Measurements from ENCODE around the gene ANKIB1.
"Not testable (repeated sequence)": the region's sequence is repeated elsewhere in the genome, so short reads cannot be mapped to it uniquely, and the experiment has no call there.

ANKIB1 gene

GRCh38 chr7:92245487-92246359, at the start of gene ANKIB1, which contains the start of gene KRIT1:
Gene ANKIB1 (plus strand): TSS chr7:92245974. CDS start chr7:92294979, 49,005 bp downstream.
Gene KRIT1 (minus strand): TSS chr7:92245914. CDS start chr7:92242135, 3,779 bp downstream.
- DNase-seq (ENCODE audit: low spot score): peak; percentile 85

DNA sequence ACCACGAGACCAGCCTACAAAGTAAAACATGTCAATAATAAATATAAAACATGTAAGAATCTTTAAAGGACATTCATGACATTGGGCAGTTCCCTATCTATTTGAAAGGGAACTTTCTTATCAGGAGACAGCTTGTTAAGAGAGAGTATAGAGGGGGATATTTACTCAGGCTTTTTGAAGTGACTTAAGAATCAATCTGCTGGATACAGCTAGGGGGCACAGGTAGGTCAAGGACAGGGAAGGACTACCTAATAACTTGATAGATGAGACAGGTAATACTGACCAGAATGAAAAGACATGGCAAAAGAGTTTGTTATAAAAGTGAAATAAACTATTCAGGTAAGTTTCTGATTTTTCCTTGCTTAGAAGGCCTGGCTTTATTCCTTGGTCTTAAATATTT, 45.0 kb upstream of the ANKIB1 start:
- no peak for DNase-seq (ENCODE audit: low spot score)

DNA sequence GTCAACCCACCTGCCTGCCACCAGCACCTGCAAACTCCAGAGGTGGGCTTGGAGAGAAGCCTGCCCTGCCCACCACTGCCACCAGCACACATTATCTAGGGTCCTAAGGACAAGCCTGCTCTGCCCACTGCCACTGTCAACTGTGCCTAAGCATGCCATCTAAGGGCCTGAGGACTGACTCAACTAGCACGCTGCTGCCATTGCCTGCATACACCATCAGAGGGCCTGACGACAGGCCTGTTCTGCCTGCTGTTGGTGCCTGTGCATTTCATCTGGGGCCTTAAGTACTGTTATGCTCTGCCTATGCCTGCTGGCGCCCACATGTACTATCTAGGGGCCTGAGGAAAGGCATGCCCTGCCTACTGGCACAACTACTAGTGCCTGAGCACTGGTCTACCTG, 39.8 kb upstream of the ANKIB1 start:
- DNase-seq (ENCODE audit: low spot score): no peak

- no peak for DNase-seq (ENCODE audit: low spot score)
Measured at GRCh38 chr7:92206672-92207071, 39.1 kb upstream of the ANKIB1 start.

- no peak for DNase-seq (ENCODE audit: low spot score)
Measured at GRCh38 chr7:92221766-92222165, 24.0 kb upstream of the ANKIB1 start.

- no peak for DNase-seq (ENCODE audit: low spot score)
Measured at GRCh38 chr7:92226981-92227380, 18.8 kb upstream of the ANKIB1 start.

- DNase-seq (ENCODE audit: low spot score): no peak
Measured at GRCh38 chr7:92228100-92228499, 17.7 kb upstream of the ANKIB1 start.

DNA sequence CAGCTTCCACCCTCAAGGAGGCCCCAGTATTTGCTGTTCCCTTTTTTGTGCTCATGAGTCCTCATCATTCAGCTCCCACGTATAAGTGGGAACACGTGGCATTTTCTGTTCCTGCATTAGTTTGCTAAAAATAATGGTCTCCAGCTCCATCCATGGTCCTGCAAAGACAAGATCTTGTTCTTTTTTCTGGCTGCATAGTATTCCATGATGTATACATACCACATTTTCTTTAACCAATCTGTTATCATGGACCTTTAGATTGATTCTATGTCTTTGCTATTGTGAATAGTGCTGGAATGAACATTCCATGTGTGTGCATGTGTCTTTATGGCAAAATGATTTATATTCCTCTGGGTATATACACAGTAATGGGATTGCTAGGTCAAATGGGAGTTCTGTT, 17.0 kb upstream of the ANKIB1 start:
- no peak for DNase-seq (ENCODE audit: low spot score)

DNA sequence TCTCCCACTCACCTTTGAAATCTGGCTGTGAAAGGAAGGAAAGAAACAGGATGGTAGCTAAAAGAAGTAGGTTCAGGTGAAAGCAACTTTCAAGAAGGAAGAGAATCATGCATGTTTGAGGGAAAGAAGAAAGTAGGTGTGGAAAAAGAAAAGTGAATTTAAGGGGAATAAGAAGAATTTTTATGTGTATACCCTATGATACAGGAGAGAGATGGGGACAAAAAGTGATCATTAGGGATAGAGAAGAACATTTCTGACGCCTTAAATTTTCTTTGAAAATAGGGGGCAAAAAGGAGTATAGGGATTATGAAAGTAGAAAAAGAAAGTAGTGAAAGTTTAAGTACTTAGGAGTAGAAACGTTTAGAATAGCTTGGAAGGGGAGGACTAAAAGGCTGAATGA, 15.2 kb upstream of the ANKIB1 start:
- no peak for DNase-seq (ENCODE audit: low spot score)

DNA sequence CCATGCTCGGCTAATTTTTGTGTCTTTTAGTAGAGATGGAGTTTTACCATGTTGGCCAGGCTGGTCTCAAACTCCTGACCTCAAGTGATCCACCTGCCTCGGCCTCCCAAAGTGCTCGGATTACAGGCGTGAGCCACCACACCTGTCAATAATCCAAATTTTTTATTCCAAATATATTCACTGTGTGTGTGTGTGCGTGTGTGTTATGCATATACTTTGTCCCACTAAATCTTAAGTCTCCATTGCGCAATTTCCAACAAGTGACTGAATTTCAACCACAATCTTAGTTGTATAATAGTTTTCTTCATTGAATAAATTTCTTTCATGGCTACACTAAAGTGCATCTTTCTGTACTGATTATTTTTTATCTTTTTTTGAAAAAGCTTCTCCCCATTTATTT, 2.8 kb upstream of the ANKIB1 start:
- DNase-seq (ENCODE audit: low spot score): no peak

DNA sequence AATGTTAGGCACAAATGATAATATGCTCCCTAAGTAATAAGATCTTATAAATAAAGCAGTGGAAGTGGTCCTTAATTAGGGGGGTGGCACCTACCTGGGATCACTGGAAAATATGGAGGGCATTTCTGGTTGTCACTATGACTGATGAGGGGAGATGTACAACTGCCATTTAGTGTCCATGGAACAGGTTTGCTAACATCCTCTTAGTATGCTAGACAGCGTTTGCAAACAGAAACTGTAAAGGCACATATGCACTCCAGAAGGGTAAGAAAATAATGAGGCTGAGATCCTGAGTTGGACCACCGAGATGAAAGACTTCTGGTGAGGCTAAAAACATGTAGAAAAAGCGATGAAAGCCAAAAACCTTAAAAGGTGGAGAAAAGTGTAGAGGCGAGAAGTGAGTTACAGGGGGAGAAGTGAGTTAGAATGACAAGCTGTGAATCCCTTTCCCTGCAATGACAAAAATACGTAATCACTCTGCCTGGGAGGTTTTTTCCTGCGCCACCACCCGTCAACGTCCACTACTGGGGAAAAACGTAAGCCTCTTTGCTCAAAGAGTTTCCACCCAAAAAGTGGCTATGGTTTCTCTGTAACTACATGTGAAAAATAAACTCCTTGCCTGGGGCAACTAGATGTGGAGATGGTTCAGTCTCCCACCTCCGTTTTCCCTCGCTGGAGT, 827 bp upstream of the ANKIB1 start:
- peak; percentile 31 for DNase-seq (ENCODE audit: low spot score)

GRCh38 chr7:92246360-92247101, 757 bp downstream of the ANKIB1 start:
- DNase-seq (ENCODE audit: low spot score): peak; percentile 40

GRCh38 chr7:92250603-92251002, 4.8 kb downstream of the ANKIB1 start:
- DNase-seq (ENCODE audit: low spot score): no peak

GRCh38 chr7:92251181-92251580, 5.4 kb downstream of the ANKIB1 start:
- no peak for DNase-seq (ENCODE audit: low spot score)

DNA sequence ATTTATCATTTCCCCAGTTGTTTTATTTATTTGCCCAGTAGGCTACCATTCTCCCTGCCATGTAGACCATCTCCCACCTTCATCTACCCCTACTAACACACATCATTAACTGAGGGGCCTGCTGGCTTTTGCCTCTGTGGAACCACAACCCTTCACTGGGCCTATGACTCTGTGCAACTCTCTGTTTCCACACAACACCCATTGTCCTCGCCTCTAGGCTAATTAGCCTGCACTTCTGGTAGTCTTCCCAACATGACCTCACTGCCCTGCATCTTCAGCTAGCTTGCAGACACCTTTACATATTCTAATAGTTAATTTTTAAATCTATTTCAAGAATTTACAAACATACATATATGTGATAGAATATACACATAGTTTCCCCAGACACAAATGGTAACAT, 7.5 kb downstream of the ANKIB1 start:
- DNase-seq (ENCODE audit: low spot score): no peak

DNA sequence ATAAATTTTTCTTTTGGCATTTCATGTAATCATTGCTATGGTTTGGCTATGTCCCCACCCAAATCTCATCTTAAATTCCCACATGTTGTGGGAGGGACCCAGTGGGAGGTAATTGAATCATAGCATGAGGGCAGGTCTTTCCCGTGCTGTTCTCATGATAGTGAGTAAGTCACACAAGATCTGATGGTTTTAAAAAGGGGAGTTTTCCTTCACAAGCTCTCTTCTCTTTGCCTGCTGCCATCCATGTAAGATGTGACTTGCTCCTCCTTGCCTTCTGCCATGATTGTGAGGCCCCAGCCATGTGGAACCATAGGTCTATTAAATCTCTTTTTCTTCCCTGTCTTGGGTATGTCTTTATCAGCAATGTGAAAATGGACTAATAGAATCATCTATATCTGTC, 9.0 kb downstream of the ANKIB1 start:
- DNase-seq (ENCODE audit: low spot score): not testable (repeated sequence)

GRCh38 chr7:92255308-92255707, 9.5 kb downstream of the ANKIB1 start:
- DNase-seq (ENCODE audit: low spot score): peak; percentile 75

DNA sequence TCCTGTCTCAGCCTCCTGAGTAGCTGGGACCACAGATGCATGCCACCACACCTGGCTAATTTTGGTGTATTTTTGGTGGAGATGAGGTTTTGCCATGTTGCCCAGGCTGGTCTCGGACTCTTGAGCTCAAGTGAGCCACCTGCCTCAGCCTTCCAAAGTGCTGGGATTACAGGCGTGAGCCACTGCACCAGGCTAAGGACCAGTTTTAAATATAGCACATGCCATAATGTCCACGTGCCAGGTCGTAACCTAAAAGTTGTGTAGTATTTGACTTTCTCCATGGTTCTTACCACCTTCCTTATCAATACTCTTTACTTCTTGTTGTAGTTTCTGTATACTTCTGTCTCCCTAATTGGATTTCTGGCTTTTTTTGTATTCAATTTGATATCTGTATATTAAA, 13.3 kb downstream of the ANKIB1 start:
- DNase-seq (ENCODE audit: low spot score): no peak

DNA sequence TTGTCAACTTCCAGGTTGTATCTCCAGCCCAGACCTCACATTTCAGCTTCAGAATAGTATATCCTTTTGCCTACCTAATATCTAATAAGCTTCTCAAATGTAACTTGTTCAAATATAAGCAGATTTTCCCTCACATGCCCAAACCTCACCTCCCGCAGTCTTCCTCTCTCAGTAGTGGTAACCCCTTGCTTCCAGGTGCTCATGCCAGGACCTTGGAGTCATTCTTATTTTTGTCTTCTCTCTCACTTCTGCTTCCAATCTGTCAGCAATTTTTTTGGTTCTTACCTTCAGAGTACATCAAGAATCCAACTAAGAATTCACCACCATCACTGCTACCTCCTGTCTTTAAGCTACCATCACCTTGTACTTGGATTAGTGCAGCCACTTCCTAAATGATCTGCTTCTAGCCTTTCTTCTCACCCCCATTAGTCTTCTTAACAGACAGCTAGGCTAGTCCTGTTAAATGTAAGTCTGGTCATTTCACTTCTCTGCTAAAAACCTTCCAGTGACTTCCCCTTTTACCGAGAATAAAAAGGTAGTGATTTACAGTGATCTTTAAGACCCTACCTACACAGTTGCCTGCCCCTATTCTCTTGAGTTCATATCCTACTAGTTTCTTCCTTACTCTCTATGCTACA, 14.0 kb downstream of the ANKIB1 start:
- no peak for DNase-seq (ENCODE audit: low spot score)

DNA sequence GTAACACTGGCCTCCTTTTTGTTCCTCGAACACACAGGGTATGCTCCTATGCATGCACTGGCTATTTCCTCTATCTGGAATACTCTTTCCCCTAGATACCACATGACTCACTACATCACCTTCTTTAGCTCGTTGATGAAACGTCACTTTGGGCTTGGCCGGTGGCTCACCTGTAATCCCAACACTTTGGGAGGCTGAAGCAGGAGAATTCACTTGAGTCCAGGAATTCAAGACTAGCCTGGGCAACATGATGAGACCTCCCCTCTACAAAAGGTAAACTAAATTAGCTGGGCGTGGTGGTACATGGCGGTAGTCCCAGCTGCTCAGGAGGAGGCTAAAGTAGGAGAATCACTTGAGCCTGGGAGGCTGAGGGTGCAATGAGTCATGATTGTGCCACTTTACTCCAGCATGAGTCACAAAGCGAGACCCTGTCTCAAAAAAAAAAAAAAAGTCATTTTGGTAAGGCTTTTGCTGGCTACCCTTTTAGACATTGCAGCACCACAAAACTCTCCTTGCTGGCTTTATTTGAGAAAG, 14.5 kb downstream of the ANKIB1 start:
- no peak for DNase-seq (ENCODE audit: low spot score)

GRCh38 chr7:92266415-92267241, 20.9 kb downstream of the ANKIB1 start:
- no peak for DNase-seq (ENCODE audit: low spot score)
